H1 (cell line): Measurements from ENCODE around the gene RASD1. TPM values are rescaled to one million over a fixed set of nuclear protein-coding genes. Genes with fewer than 3 reads are reported as not detected.

Experiments used
- CTCF ChIA-PET: fragments of 300-600 bp; sonication (Branson Sonifier 250); formaldehyde crosslinking; loops from one replicate; lab custom pipeline; 2021; ENCODE audit not compliant: partially characterized antibody; lab: Charles Lee
- POLR2A ChIA-PET: fragments of 300-600 bp; sonication (Branson Sonifier 250); formaldehyde crosslinking; loops from one replicate; lab custom pipeline; 2021; ENCODE audit warnings: inconsistent platforms; ENCODE audit not compliant: partially characterized antibody; lab: Charles Lee
- DNase-seq, 2 experiments: peaks; one replicate each; pipeline versions ENCODE4 v3.0.0 to v3.0.0-alpha.2; 2010 to 2022; ENCODE audit warnings: low spot score in 2 of 2, low read depth in 1 of 2, mixed read lengths in 1 of 2
- FAIRE-seq: peaks from 2 replicates; lab custom pipeline; 2011; peaks lifted over from hg19 to GRCh38; lab: Jason Lieb, UNC
- H2AFZ ChIP-seq: 2 replicates; pipeline ENCODE4 v1.8.1; 2012; ENCODE audit warnings: low read length, inconsistent platforms
- H2AK5ac ChIP-seq: 2 replicates; pipeline ENCODE4 v1.6.1; 2013; ENCODE audit warnings: low read depth, low read length
- H2BK120ac ChIP-seq: replicated peaks from 2 replicates; pipeline ENCODE3; 2013; ENCODE audit warnings: low read depth, low read length, inconsistent platforms
- H2BK12ac ChIP-seq: 2 replicates; pipeline ENCODE4 v1.6.1; 2013; ENCODE audit warnings: low read depth, low read length
- H2BK15ac ChIP-seq: 2 replicates; pipeline ENCODE4 v1.6.1; 2013; ENCODE audit warnings: low read length
- H2BK20ac ChIP-seq: 2 replicates; pipeline ENCODE4 v1.6.1; 2013; ENCODE audit warnings: low read length
- H2BK5ac ChIP-seq: 2 replicates; pipeline ENCODE4 v1.6.1; 2013; ENCODE audit warnings: low read depth, low read length
- H3K14ac ChIP-seq: 2 replicates; pipeline ENCODE4 v1.6.1; 2013; ENCODE audit warnings: inconsistent platforms; ENCODE audit not compliant: insufficient read length
- H3K18ac ChIP-seq: 2 replicates; pipeline ENCODE4 v1.6.1; 2013; ENCODE audit warnings: low read length; ENCODE audit errors: extremely low read depth
- H3K23ac ChIP-seq: 2 replicates; pipeline ENCODE4 v1.6.1; 2013; ENCODE audit warnings: inconsistent platforms; ENCODE audit not compliant: insufficient read length
- H3K23me2 ChIP-seq: 2 replicates; pipeline ENCODE4 v1.6.1; 2013; ENCODE audit warnings: low read depth, low read length
- H3K27ac ChIP-seq: 2 replicates; pipeline ENCODE4 v1.6.1; 2011; ENCODE audit warnings: low read depth, low read length, inconsistent platforms
- H3K27me3 ChIP-seq, 4 experiments: replicated peaks in 1 of 4; 1 replicate in 1 of 4; 2 replicates in 3 of 4; pipeline versions ENCODE4 v1.6.1 to v1.8.1; 2011 to 2013; ENCODE audit warnings: low read length in 3 of 4, mild to moderate bottlenecking in 3 of 4, inconsistent platforms in 2 of 4, mixed read lengths in 2 of 4, moderate library complexity in 1 of 4; ENCODE audit not compliant: control insufficient read depth in 3 of 4, insufficient read depth in 3 of 4; ENCODE audit errors: extremely low read depth in 1 of 4
- H3K36me3 ChIP-seq, 4 experiments: 2 replicates each; pipeline versions ENCODE4 v1.6.1 to v1.8.1; 2011 to 2013; ENCODE audit warnings: mild to moderate bottlenecking in 4 of 4, low read length in 3 of 4, moderate library complexity in 2 of 4, control low read depth in 1 of 4, inconsistent platforms in 1 of 4; ENCODE audit not compliant: insufficient read depth in 4 of 4, control insufficient read depth in 2 of 4
- H3K4ac ChIP-seq: replicated peaks from 2 replicates; pipeline ENCODE3; 2013; ENCODE audit warnings: low read length, low read depth, mixed read lengths, inconsistent platforms; ENCODE audit not compliant: insufficient read length
- H3K4me1 ChIP-seq, 4 experiments: replicated peaks in 1 of 4; 1 replicate in 1 of 4; 2 replicates in 3 of 4; pipeline versions ENCODE4 v1.6.1 to v1.8.1; 2011 to 2013; ENCODE audit warnings: low read length in 3 of 4, inconsistent platforms in 2 of 4, mixed read lengths in 1 of 4; ENCODE audit not compliant: insufficient read depth in 4 of 4, control insufficient read depth in 3 of 4
- H3K4me2 ChIP-seq, 2 experiments: 2 replicates each; pipeline versions ENCODE4 v1.6.1 to v1.8.1; 2011 to 2013; ENCODE audit warnings: low read depth in 2 of 2, low read length in 2 of 2, control low read depth in 1 of 2, inconsistent platforms in 1 of 2, mild to moderate bottlenecking in 1 of 2; ENCODE audit not compliant: insufficient read depth in 1 of 2
- H3K4me3 ChIP-seq, 4 experiments: fragments of 200-600, 300-600 bp in 1 of 4; sonication (generic), shearing (Covaris generic), sonication (Bioruptor Twin) in 1 of 4; 2 replicates each; pipeline versions ENCODE4 v1.5.1 to v1.8.1; 2011 to 2016; ENCODE audit warnings: low read length in 4 of 4, low read depth in 3 of 4, control low read depth in 2 of 4, inconsistent platforms in 2 of 4, mild to moderate bottlenecking in 2 of 4, mixed read lengths in 1 of 4, moderate library complexity in 1 of 4; ENCODE audit not compliant: insufficient read depth in 2 of 4; ENCODE audit errors: extremely low read depth in 1 of 4
- H3K56ac ChIP-seq: replicated peaks from 2 replicates; pipeline ENCODE3; 2013; ENCODE audit warnings: low read depth, mild to moderate bottlenecking, mixed read lengths, low read length, inconsistent platforms; ENCODE audit not compliant: insufficient read length
- H3K79me1 ChIP-seq: 2 replicates; pipeline ENCODE4 v1.6.1; 2013; ENCODE audit warnings: low read depth, low read length, control low read depth
- H3K79me2 ChIP-seq, 2 experiments: 2 replicates each; pipeline versions ENCODE4 v1.6.1 to v1.8.1; 2012 to 2013; ENCODE audit warnings: low read length in 2 of 2, mild to moderate bottlenecking in 2 of 2, inconsistent platforms in 1 of 2; ENCODE audit not compliant: insufficient read depth in 2 of 2, control insufficient read depth in 1 of 2
- H3K9ac ChIP-seq, 4 experiments: replicated peaks in 1 of 4; 1 replicate in 1 of 4; 2 replicates in 3 of 4; pipeline versions ENCODE4 v1.6.1 to v1.8.1; 2011 to 2013; ENCODE audit warnings: low read depth in 3 of 4, low read length in 3 of 4, control low read depth in 2 of 4, mild to moderate bottlenecking in 2 of 4, moderate library complexity in 2 of 4, inconsistent platforms in 1 of 4; ENCODE audit errors: extremely low read depth in 1 of 4
- H3K9me3 ChIP-seq, 2 experiments: 2 replicates each; pipeline versions ENCODE4 v1.6.1 to v1.8.1; 2012 to 2013; ENCODE audit warnings: mild to moderate bottlenecking in 2 of 2, moderate library complexity in 2 of 2, control low read depth in 1 of 2, inconsistent platforms in 1 of 2, low read depth in 1 of 2, low read length in 1 of 2, mixed read lengths in 1 of 2; ENCODE audit not compliant: insufficient read depth in 2 of 2
- H4K20me1 ChIP-seq, 2 experiments: replicated peaks in 1 of 2; 2 replicates each; pipeline versions ENCODE3 to v1.8.1; 2011 to 2013; ENCODE audit warnings: inconsistent platforms in 2 of 2, low read length in 2 of 2, mild to moderate bottlenecking in 1 of 2; ENCODE audit not compliant: insufficient read depth in 2 of 2, control insufficient read depth in 1 of 2
- H4K5ac ChIP-seq: 2 replicates; pipeline ENCODE4 v1.6.1; 2013; ENCODE audit warnings: low read length, low read depth, mixed read lengths, inconsistent platforms; ENCODE audit not compliant: insufficient read length
- H4K8ac ChIP-seq: 2 replicates; pipeline ENCODE4 v1.8.0; 2013; ENCODE audit warnings: mild to moderate bottlenecking, moderate library complexity, low read length, inconsistent platforms; ENCODE audit not compliant: insufficient read depth; ENCODE audit errors: extremely low read depth
- H4K91ac ChIP-seq: replicated peaks from 2 replicates; pipeline ENCODE3; 2013; ENCODE audit warnings: low read length, mixed read lengths, inconsistent platforms; ENCODE audit not compliant: insufficient read length
- CHD1 ChIP-seq: IDR thresholded peaks from 2 replicates; pipeline ENCODE4 v1.6.1; 2012; ENCODE audit warnings: low read depth, low read length, improper control_type of control experiment
- GABPA ChIP-seq: IDR thresholded peaks from 2 replicates; pipeline ENCODE4 v1.6.1; 2011; ENCODE audit warnings: mild to moderate bottlenecking, low read length, moderate library complexity, borderline replicate concordance; ENCODE audit not compliant: insufficient read depth
- HDAC2 ChIP-seq, 2 experiments: fragments of 300-600 bp in 1 of 2; sonication (generic) in 1 of 2; IDR thresholded peaks; 2 replicates each; pipeline ENCODE4 v1.6.1; 2011 to 2012; ENCODE audit warnings: low read depth in 2 of 2, low read length in 2 of 2, mild to moderate bottlenecking in 2 of 2, moderate library complexity in 2 of 2, borderline replicate concordance in 1 of 2, inconsistent platforms in 1 of 2
- JUN ChIP-seq: IDR thresholded peaks from 2 replicates; pipeline ENCODE4 v1.6.1; 2011; ENCODE audit warnings: low read depth, mild to moderate bottlenecking, improper control_type of control experiment, low read length
- ZNF274 ChIP-seq: IDR thresholded peaks from 2 replicates; pipeline ENCODE4 v1.7.0; 2012; ENCODE audit warnings: low read length, borderline replicate concordance; ENCODE audit errors: extremely low read depth
- WGBS, 2 experiments: shearing (Covaris generic) in 1 of 2; methylation state at CpG; one replicate each; pipeline versions ENCODE4 v1.1.6 to v1.1.7; 2013 to 2015; ENCODE audit warnings: low lambda C conversion rate in 2 of 2, mixed read lengths in 2 of 2, inconsistent platforms in 1 of 2, low coverage in 1 of 2, missing lambda C conversion rate in 1 of 2; ENCODE audit not compliant: insufficient replicate concordance in 2 of 2, insufficient coverage in 1 of 2, insufficient read length in 1 of 2; ENCODE audit errors: extremely low coverage in 1 of 2, missing lambda C conversion rate in 1 of 2; 5-methylcytosine and 5-hydroxymethylcytosine counted together
- polyA plus RNA-seq, 7 experiments: library from polyadenylated mRNA; depleted of rRNA in 3 of 7; stranded (reverse) in 5 of 7; unstranded in 2 of 7; fragments of >200 nt in 5 of 7; fragments of 200-250 nt in 2 of 7; gene quantifications; 1 replicate in 5 of 7; 2 replicates in 1 of 7; 4 replicates in 1 of 7; pipeline versions ENCODE4 v1.2.1 to v1.2.3, GENCODE V29; 2011 to 2013; ENCODE audit warnings: missing spikeins in 2 of 7, mixed read lengths in 2 of 7
- total RNA-seq: library from RNA; stranded (reverse); fragmentation: NEBNext Ultra II Directional; extraction: Animal tissue kit (Norgen Biotek cat#: 25700); gene quantifications from 2 replicates; pipeline ENCODE4 v1.2.1, GENCODE V29; 2021
- TF ChIP-seq, protein P1 (sequence below): IDR thresholded peaks from 2 replicates; pipeline ENCODE4 v1.6.1; 2012; ENCODE audit warnings: inconsistent platforms
- TF ChIP-seq, protein P2 (sequence below): IDR thresholded peaks from 2 replicates; pipeline ENCODE4 v1.6.1; 2012; ENCODE audit warnings: inconsistent platforms
- TF ChIP-seq, protein P3 (sequence below): IDR thresholded peaks from 2 replicates; pipeline ENCODE4 v1.6.1; 2011; ENCODE audit warnings: low read length, improper control_type of control experiment

RASD1 gene
- total and polyA plus RNA-seq, 2 of the 8 experiments (the other 6 are each of a cell fraction or from before 2014, with no cell fraction given): 2.3 to 2.6 TPM

DNA sequence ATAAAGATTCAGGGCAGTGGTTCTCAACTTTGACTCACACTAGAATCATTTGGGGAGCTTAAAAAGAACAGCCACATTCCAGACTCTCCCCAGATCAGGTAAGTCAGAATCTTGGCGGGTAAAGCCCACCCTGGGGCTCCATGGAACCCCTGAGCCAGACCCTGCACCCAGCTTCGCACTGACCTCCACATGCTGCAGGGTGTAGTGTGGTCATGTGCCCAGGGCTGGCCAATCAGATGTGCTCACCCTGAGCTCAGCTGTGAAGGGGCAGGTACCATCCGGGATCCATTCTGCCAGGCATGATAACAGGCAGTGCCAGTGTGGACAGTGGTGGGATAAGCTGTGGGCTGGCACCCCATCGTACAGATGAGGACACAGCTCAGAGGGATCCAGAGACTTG, 47.5 kb downstream of the RASD1 start:
- ChIA-PET CTCF (interaction anchor here (1.1 to 3.5 kb wide), 7 partner anchors 8 to 165 kb away, joined by 3 to 18 read pairs (median 3); no protein-coding TSS in a partner anchor), POLR2A (no interaction called here)
- TF ChIP-seq, protein P1, sequence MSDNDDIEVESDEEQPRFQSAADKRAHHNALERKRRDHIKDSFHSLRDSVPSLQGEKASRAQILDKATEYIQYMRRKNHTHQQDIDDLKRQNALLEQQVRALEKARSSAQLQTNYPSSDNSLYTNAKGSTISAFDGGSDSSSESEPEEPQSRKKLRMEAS: peak; percentile 76
- TF ChIP-seq, protein P2, sequence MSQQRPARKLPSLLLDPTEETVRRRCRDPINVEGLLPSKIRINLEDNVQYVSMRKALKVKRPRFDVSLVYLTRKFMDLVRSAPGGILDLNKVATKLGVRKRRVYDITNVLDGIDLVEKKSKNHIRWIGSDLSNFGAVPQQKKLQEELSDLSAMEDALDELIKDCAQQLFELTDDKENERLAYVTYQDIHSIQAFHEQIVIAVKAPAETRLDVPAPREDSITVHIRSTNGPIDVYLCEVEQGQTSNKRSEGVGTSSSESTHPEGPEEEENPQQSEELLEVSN: peak; percentile 62
- TF ChIP-seq GABPA (no peak), CHD1 (no peak), ZNF274 (no peak), HDAC2 (IDR thresholded peaks at IDR 0.05; ENCODE audit: borderline replicate concordance in 1 of 2, low read depth in 2 of 2, low read length in 2 of 2) (no peak), JUN (no peak)
- TF ChIP-seq, protein P3, sequence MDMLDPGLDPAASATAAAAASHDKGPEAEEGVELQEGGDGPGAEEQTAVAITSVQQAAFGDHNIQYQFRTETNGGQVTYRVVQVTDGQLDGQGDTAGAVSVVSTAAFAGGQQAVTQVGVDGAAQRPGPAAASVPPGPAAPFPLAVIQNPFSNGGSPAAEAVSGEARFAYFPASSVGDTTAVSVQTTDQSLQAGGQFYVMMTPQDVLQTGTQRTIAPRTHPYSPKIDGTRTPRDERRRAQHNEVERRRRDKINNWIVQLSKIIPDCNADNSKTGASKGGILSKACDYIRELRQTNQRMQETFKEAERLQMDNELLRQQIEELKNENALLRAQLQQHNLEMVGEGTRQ: peak; percentile 34; the same call in 1 of the 2 replicates
- Histone ChIP-seq H4K20me1 (no peaks in the 10 kb centered on the region), H3K9me3 (no peaks in the 10 kb centered on the region), H2BK20ac (no peak overlapping the region), H2AK5ac (no peak overlapping the region), H3K27me3 (no peaks in the 10 kb centered on the region), H3K79me2 (no peaks in the 10 kb centered on the region), H2BK120ac (no peak overlapping the region), H3K4me3 (no peak overlapping the region), H3K4me1 (peaks cover 0 to 4% (median 2%) of the 10 kb centered on the region in 4 experiments; a peak in 1 of 7 replicates), H4K5ac (no peak overlapping the region), H3K14ac (no peak overlapping the region), H3K36me3 (no peaks in the 10 kb centered on the region), H3K23me2 (no peaks in the 10 kb centered on the region), H4K91ac (no peak overlapping the region), H3K4me2 (no peak overlapping the region), H3K4ac (no peak overlapping the region), H2AFZ (no peak overlapping the region), H3K27ac (no peak overlapping the region), H3K18ac (no peak overlapping the region), H3K79me1 (no peaks in the 10 kb centered on the region), H4K8ac (no peak overlapping the region), H2BK12ac (no peak overlapping the region; the same call in 1 of the 2 replicates), H3K23ac (no peak overlapping the region), H3K56ac (no peak overlapping the region), H2BK15ac (no peak overlapping the region), H3K9ac (no peak overlapping the region), H2BK5ac (no peak overlapping the region)
- FAIRE-seq (no peak), DNase-seq (no peak)
- 83% methylated on average over 4 of the region's 4 CpGs; no CpG with 5 or more reads in 1 of the 2 experiments for WGBS, 2 experiments
